SK-N-SH (cell line): ENCODE results near the gene SHROOM3. TPM values are rescaled to one million over a fixed set of nuclear protein-coding genes. Genes with fewer than 3 reads are reported as not detected.

Source experiments
- CTCF ChIA-PET: fragments of 300-600, 350-600 bp; formaldehyde crosslinking; extraction: SDS; loops from one replicate; lab custom pipeline; 2021; lab: Yijun Ruan, JAX
- POLR2A ChIA-PET: fragments of 350-600 bp; sonication (Branson Sonifier 250); formaldehyde crosslinking; extraction: SDS; loops from one replicate; lab custom pipeline; 2020; ENCODE audit warnings: antibody characterized with exemption, inconsistent platforms; lab: Yijun Ruan, JAX
- DNase-seq: peaks from one replicate; pipeline ENCODE4 v3.0.0; 2012
- H2AFZ ChIP-seq: fragments of 200-600 bp; sonication (generic); 2 replicates; pipeline ENCODE4 v1.8.1; 2016; ENCODE audit warnings: antibody characterized with exemption, mild to moderate bottlenecking, low read depth
- H3F3A ChIP-seq: fragments of 200-600 bp; sonication (generic); replicated peaks from 2 replicates; pipeline ENCODE3; 2016; ENCODE audit warnings: antibody characterized with exemption, mild to moderate bottlenecking; ENCODE audit not compliant: insufficient read depth
- H3K27ac ChIP-seq, 2 experiments: fragments of 200-500 bp in 1 of 2; fragments of 200-600 bp in 1 of 2; sonication (Bioruptor generic) in 1 of 2; sonication (generic), shearing (Covaris generic) in 1 of 2; 2 replicates each; pipeline versions ENCODE4 v1.5.1 to v1.6.1; 2014 to 2016; ENCODE audit warnings: low read depth in 2 of 2, inconsistent platforms in 1 of 2, low read length in 1 of 2, mild to moderate bottlenecking in 1 of 2, mixed read lengths in 1 of 2
- H3K27me3 ChIP-seq: fragments of 200-600 bp; sonication (generic), shearing (Covaris generic); 2 replicates; pipeline ENCODE4 v1.6.1; 2016; ENCODE audit warnings: mixed run types; ENCODE audit not compliant: insufficient read depth
- H3K36me3 ChIP-seq, 2 experiments: fragments of 200-500 bp in 1 of 2; fragments of 200-600 bp in 1 of 2; sonication (Bioruptor generic) in 1 of 2; sonication (generic) in 1 of 2; replicated peaks in 1 of 2; 2 replicates each; pipeline versions ENCODE3 to v1.5.1; 2014 to 2016; ENCODE audit warnings: low read length in 1 of 2, mild to moderate bottlenecking in 1 of 2; ENCODE audit not compliant: insufficient read depth in 2 of 2, control insufficient read depth in 1 of 2
- H3K4me1 ChIP-seq, 2 experiments: fragments of 200-500 bp in 1 of 2; fragments of 200-600 bp in 1 of 2; sonication (Bioruptor generic) in 1 of 2; sonication (generic), shearing (Covaris generic) in 1 of 2; 2 replicates each; pipeline versions ENCODE4 v1.5.1 to v1.6.1; 2014 to 2016; ENCODE audit warnings: low read depth in 1 of 2, low read length in 1 of 2, mixed run types in 1 of 2; ENCODE audit not compliant: insufficient read depth in 2 of 2, control insufficient read depth in 1 of 2
- H3K4me2 ChIP-seq: fragments of 200-600 bp; sonication (generic), shearing (Covaris generic); 2 replicates; pipeline ENCODE4 v1.6.1; 2017; ENCODE audit warnings: mixed run types
- H3K4me3 ChIP-seq, 2 experiments: fragments of 200-500 bp in 1 of 2; fragments of 200-600 bp in 1 of 2; sonication (Bioruptor generic) in 1 of 2; sonication (generic), shearing (Covaris generic) in 1 of 2; 2 replicates each; pipeline versions ENCODE4 v1.5.1 to v1.8.1; 2014 to 2016; ENCODE audit warnings: low read depth in 2 of 2, inconsistent platforms in 1 of 2, low read length in 1 of 2, mild to moderate bottlenecking in 1 of 2, mixed read lengths in 1 of 2, moderate library complexity in 1 of 2
- H3K79me2 ChIP-seq: fragments of 200-600 bp; sonication (generic); 2 replicates; pipeline ENCODE4 v1.8.1; 2017; ENCODE audit warnings: mild to moderate bottlenecking; ENCODE audit not compliant: insufficient read depth
- H3K9ac ChIP-seq: fragments of 200-600 bp; sonication (generic); 2 replicates; pipeline ENCODE4 v1.6.1; 2017; ENCODE audit warnings: mixed run types
- H3K9me2 ChIP-seq: fragments of 200-600 bp; sonication (generic); 2 replicates; pipeline ENCODE4 v1.6.1; 2017; ENCODE audit warnings: mixed run types
- H3K9me3 ChIP-seq: fragments of 200-600 bp; sonication (generic); 2 replicates; pipeline ENCODE4 v1.6.1; 2017; ENCODE audit warnings: mixed run types, mild to moderate bottlenecking, moderate library complexity
- H4K20me1 ChIP-seq: fragments of 200-600 bp; sonication (generic); 2 replicates; pipeline ENCODE4 v1.6.1; 2017; ENCODE audit warnings: mild to moderate bottlenecking, mixed run types; ENCODE audit not compliant: insufficient read depth
- CTCF ChIP-seq: fragments of 200-600 bp; sonication (generic); IDR thresholded peaks from 2 replicates; pipeline ENCODE4 v1.6.1; 2017; ENCODE audit warnings: antibody characterized with exemption, mild to moderate bottlenecking, moderate library complexity
- FOXJ3 ChIP-seq: sonication (generic); formaldehyde crosslinking; IDR thresholded peaks from 2 replicates; pipeline ENCODE4 v1.5.1; 2020; ENCODE audit warnings: mild to moderate bottlenecking, missing genetic modification reagents
- GABPA ChIP-seq: IDR thresholded peaks from 2 replicates; pipeline ENCODE4 v1.4.0; 2012; ENCODE audit warnings: low read depth, mild to moderate bottlenecking
- MAX ChIP-seq: IDR thresholded peaks from 2 replicates; pipeline ENCODE4 v1.4.0; 2012; ENCODE audit warnings: low read depth
- MXI1 ChIP-seq: IDR thresholded peaks from 2 replicates; pipeline ENCODE4 v1.6.1; 2012; ENCODE audit warnings: mild to moderate bottlenecking, low read depth, low read length, improper control_type of control experiment
- POLR2AphosphoS5 ChIP-seq: IDR thresholded peaks from 2 replicates; pipeline ENCODE4 v1.6.1; 2012; ENCODE audit warnings: low read depth, low read length
- RAD21 ChIP-seq: IDR thresholded peaks from 2 replicates; pipeline ENCODE4 v1.6.1; 2012; ENCODE audit warnings: mild to moderate bottlenecking, low read length
- RCOR1 ChIP-seq: fragments of 150-350 bp; IDR thresholded peaks from 2 replicates; pipeline ENCODE4 v1.6.1; 2017; ENCODE audit warnings: antibody characterized with exemption, low read length
- RFX5 ChIP-seq: IDR thresholded peaks from 2 replicates; pipeline ENCODE4 v1.6.1; 2012; ENCODE audit warnings: mild to moderate bottlenecking, improper control_type of control experiment, low read length
- RXRA ChIP-seq: IDR thresholded peaks from 2 replicates; pipeline ENCODE4 v1.4.0; 2012; ENCODE audit warnings: low read depth, mild to moderate bottlenecking, borderline replicate concordance
- SMC3 ChIP-seq: IDR thresholded peaks from 2 replicates; pipeline ENCODE4 v1.6.1; 2012; ENCODE audit warnings: low read depth, low read length, improper control_type of control experiment
- TCF12 ChIP-seq: IDR thresholded peaks from 2 replicates; pipeline ENCODE4 v1.4.0; 2012
- WGBS: methylation state at CpG from one replicate; pipeline ENCODE4 v1.1.6; 2017; ENCODE audit warnings: low lambda C conversion rate; 5-methylcytosine and 5-hydroxymethylcytosine counted together
- polyA plus RNA-seq, 3 experiments: library from polyadenylated mRNA; depleted of rRNA; stranded (reverse); fragments of >200 nt; gene quantifications; 2 replicates each; pipeline ENCODE4 v1.2.3, GENCODE V29; 2012
- TF ChIP-seq, protein P1 (sequence below): IDR thresholded peaks from 2 replicates; pipeline ENCODE4 v1.6.1; 2012; ENCODE audit warnings: mild to moderate bottlenecking, low read depth, low read length, moderate library complexity
- TF ChIP-seq, protein P2 (sequence below): fragments of 150-350 bp; IDR thresholded peaks from 2 replicates; pipeline ENCODE4 v1.6.1; 2016; ENCODE audit warnings: mild to moderate bottlenecking, low read depth, low read length

Gene SHROOM3
- polyA plus RNA-seq, 1 of the 3 experiments (the other 2 are of a cell fraction): 4.3 TPM

DNA sequence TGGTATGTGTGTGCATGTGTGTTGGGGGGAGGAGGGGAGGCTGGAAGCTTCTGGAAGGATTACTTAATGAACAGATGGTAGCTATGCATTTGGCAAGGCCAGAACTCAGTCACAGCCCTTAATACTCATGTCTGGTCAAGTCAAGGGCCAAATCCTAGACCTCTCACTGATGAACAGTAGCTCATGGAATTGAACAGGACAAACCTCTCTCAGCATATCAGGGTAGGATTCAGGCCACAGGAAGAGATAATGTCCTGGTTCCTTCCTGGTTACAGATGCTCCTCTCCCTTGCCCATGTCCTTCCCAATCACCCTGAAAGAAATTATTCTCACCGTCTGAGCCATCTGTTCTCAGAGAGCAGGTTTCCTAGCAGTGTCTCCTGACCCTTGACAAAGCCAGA lies 297.2 kb downstream of the SHROOM3 start:
- WGBS: 83% methylated on average over 1 of the region's 1 CpG
- no peak overlapping the region for H3K9ac ChIP-seq
- H3K27me3 ChIP-seq: no peaks in the 10 kb centered on the region
- no peaks in the 10 kb centered on the region for H4K20me1 ChIP-seq
- H3F3A ChIP-seq: peaks cover 17% of the 10 kb centered on the region
- H3K79me2 ChIP-seq: peaks cover 57% of the 10 kb centered on the region
- H3K9me3 ChIP-seq: no peaks in the 10 kb centered on the region
- peaks cover 13 to 18% of the 10 kb centered on the region in 2 experiments for H3K4me1 ChIP-seq
- DNase-seq: no peak
- H3K9me2 ChIP-seq: no peaks in the 10 kb centered on the region
- peaks cover 14 to 16% of the 10 kb centered on the region in 2 experiments for H3K36me3 ChIP-seq
- CTCF ChIA-PET: interaction anchor here (1.1 to 3.5 kb wide), 9 partner anchors 10 to 228 kb away, joined by 3 to 14 read pairs (median 4); no protein-coding TSS in a partner anchor
- POLR2A ChIA-PET: interaction anchor here (1.3 kb wide), 1 partner anchor 43 kb away, joined by 3 read pairs; no protein-coding TSS in a partner anchor
- H3K27ac ChIP-seq: no peak overlapping the region; a peak in 1 of 4 replicates
- no peak overlapping the region for H3K4me2 ChIP-seq
- no peak overlapping the region for H3K4me3 ChIP-seq
- TF ChIP-seq RXRA (no peak), RFX5 (no peak), FOXJ3 (CRISPR knock-in tag) (no peak), MAX (no peak), GABPA (no peak), TCF12 (no peak), RCOR1 (no peak), POLR2AphosphoS5 (no peak)
- TF ChIP-seq, protein P1, sequence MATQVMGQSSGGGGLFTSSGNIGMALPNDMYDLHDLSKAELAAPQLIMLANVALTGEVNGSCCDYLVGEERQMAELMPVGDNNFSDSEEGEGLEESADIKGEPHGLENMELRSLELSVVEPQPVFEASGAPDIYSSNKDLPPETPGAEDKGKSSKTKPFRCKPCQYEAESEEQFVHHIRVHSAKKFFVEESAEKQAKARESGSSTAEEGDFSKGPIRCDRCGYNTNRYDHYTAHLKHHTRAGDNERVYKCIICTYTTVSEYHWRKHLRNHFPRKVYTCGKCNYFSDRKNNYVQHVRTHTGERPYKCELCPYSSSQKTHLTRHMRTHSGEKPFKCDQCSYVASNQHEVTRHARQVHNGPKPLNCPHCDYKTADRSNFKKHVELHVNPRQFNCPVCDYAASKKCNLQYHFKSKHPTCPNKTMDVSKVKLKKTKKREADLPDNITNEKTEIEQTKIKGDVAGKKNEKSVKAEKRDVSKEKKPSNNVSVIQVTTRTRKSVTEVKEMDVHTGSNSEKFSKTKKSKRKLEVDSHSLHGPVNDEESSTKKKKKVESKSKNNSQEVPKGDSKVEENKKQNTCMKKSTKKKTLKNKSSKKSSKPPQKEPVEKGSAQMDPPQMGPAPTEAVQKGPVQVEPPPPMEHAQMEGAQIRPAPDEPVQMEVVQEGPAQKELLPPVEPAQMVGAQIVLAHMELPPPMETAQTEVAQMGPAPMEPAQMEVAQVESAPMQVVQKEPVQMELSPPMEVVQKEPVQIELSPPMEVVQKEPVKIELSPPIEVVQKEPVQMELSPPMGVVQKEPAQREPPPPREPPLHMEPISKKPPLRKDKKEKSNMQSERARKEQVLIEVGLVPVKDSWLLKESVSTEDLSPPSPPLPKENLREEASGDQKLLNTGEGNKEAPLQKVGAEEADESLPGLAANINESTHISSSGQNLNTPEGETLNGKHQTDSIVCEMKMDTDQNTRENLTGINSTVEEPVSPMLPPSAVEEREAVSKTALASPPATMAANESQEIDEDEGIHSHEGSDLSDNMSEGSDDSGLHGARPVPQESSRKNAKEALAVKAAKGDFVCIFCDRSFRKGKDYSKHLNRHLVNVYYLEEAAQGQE: no peak
- TF ChIP-seq, protein P2, sequence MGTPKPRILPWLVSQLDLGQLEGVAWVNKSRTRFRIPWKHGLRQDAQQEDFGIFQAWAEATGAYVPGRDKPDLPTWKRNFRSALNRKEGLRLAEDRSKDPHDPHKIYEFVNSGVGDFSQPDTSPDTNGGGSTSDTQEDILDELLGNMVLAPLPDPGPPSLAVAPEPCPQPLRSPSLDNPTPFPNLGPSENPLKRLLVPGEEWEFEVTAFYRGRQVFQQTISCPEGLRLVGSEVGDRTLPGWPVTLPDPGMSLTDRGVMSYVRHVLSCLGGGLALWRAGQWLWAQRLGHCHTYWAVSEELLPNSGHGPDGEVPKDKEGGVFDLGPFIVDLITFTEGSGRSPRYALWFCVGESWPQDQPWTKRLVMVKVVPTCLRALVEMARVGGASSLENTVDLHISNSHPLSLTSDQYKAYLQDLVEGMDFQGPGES: no peak
- TF ChIP-seq, all 33 proteins: peak for 0
- H2AFZ ChIP-seq: no peak overlapping the region

DNA sequence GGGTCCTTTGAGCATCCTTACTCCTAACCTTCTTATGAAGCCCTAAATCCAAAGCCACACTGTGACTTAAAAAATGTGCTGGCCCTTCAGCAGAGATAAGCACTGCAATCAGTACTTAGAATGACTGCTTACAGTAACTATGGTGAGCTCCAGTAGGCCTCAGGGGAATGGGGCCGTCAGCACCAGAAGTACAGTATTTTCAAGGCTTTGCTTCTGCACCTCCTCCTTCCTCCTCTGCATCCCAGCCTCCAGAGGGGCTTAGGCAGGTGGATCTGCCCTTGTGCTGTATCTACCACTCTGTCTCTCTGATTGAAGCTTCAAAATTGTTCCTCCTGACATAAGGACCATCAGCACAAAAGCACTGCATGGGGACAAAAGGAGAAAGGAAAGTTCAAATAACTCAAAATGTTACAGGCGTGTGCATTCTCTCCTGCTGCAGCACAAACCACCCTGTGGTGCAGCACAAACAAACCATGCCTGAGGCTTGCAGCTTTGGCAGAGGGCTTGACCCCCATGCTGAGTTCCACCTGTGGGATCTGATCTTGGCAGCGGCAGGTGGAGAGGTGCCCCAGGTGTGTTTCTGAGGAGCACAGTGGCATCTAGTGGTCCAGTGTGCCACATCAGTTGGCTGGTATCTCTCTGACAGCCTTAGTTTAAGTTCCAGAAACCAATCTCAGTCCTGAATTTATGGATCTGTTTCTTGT lies 298.2 kb downstream of the SHROOM3 start:
- Histone ChIP-seq H3K9me3 (no peaks in the 10 kb centered on the region), H2AFZ (no peak overlapping the region), H3K27me3 (no peaks in the 10 kb centered on the region), H3K9ac (no peak overlapping the region), H3F3A (peaks cover 22% of the 10 kb centered on the region), H4K20me1 (no peaks in the 10 kb centered on the region), H3K36me3 (peaks cover 16 to 19% of the 10 kb centered on the region in 2 experiments), H3K79me2 (peaks cover 54% of the 10 kb centered on the region), H3K4me2 (no peak overlapping the region), H3K4me1 (peaks cover 13 to 28% of the 10 kb centered on the region in 2 experiments), H3K9me2 (no peaks in the 10 kb centered on the region), H3K4me3 (no peak overlapping the region), H3K27ac (peak overlapping the region in 1 of 2 experiments; percentile 65; a peak in 2 of 4 replicates)
- POLR2A ChIA-PET: interaction anchor here (1.3 kb wide), 1 partner anchor 44 kb away, joined by 3 read pairs; no protein-coding TSS in a partner anchor
- WGBS: 87% methylated on average over 3 of the region's 3 CpGs
- TF ChIP-seq RAD21: peak; percentile 64
- peak; percentile 25 for TF ChIP-seq CTCF
- TF ChIP-seq TCF12: peak; percentile 29; the same call in 1 of the 2 replicates
- TF ChIP-seq SMC3: peak; percentile 44
- TF ChIP-seq MXI1: no peak
- no peak for DNase-seq
- CTCF ChIA-PET: interaction anchor here (0.8 to 3.5 kb wide), 16 partner anchors 9 to 350 kb away, joined by 3 to 14 read pairs (median 4); no protein-coding TSS in a partner anchor
